ENCODE measurements around the gene LPP. TPM values are rescaled to one million over a fixed set of nuclear protein-coding genes. Genes with fewer than 3 reads are reported as not detected.

Gene LPP
- total and polyA plus RNA-seq, 2 donors from 2014 or later = 6.7 to 233 TPM

GRCh38 chr3:188829130-188829529, 675.2 kb downstream of the LPP start:
- FAIRE-seq (no peak), DNase-seq (peak in 4 of 5 donors; percentile 43 to 86 (median 61))
- peaks cover 0 to 13% (median 10%) of the 10 kb centered on the region in 3 donors for H3K4me1 ChIP-seq (ENCODE audit: control insufficient read depth in 2 of 3, insufficient read depth in 2 of 3, low read depth in 1 of 3, low read length in 3 of 3)
- intact Hi-C loops (cut with DNase I) = no loop called here
- no peaks in the 10 kb centered on the region for H3K27me3 ChIP-seq (ENCODE audit: control insufficient read depth, insufficient read depth, low read length)
- no peak overlapping the region for H3K27ac ChIP-seq (ENCODE audit: low read depth in 2 of 2, low read length in 2 of 2)
- H3K9me3 ChIP-seq (ENCODE audit: control insufficient read depth in 2 of 3, insufficient read depth in 1 of 3, low read length in 3 of 3) = no peaks in the 10 kb centered on the region
- TF ChIP-seq CTCF (IDR thresholded peaks at IDR 0.05; ENCODE audit: borderline replicate concordance, extremely low read depth, insufficient read depth) = no peak
- H3K9ac ChIP-seq (ENCODE audit: low read length in 3 of 3) = no peak overlapping the region
- no peaks in the 10 kb centered on the region for H3K36me3 ChIP-seq (ENCODE audit: control insufficient read depth in 2 of 3, insufficient read depth in 3 of 3, low read length in 3 of 3)
- no peak overlapping the region for H3K4me3 ChIP-seq (ENCODE audit: low read length in 3 of 3)

GRCh38 chr3:188829576-188829975, 675.6 kb downstream of the LPP start:
- DNase-seq (peak in 2 of 5 donors; percentile 43 to 53), FAIRE-seq (peak; percentile 35)
- peaks cover 0 to 13% (median 10%) of the 10 kb centered on the region in 3 donors for H3K4me1 ChIP-seq (ENCODE audit: control insufficient read depth in 2 of 3, insufficient read depth in 2 of 3, low read depth in 1 of 3, low read length in 3 of 3)
- no peak overlapping the region for H3K27ac ChIP-seq (ENCODE audit: low read depth in 2 of 2, low read length in 2 of 2)
- intact Hi-C loops (cut with DNase I) = no loop called here
- H3K36me3 ChIP-seq (ENCODE audit: control insufficient read depth in 2 of 3, insufficient read depth in 3 of 3, low read length in 3 of 3) = no peaks in the 10 kb centered on the region
- H3K27me3 ChIP-seq (ENCODE audit: control insufficient read depth, insufficient read depth, low read length) = no peaks in the 10 kb centered on the region
- no peak for TF ChIP-seq CTCF (IDR thresholded peaks at IDR 0.05; ENCODE audit: borderline replicate concordance, extremely low read depth, insufficient read depth)
- H3K4me3 ChIP-seq (ENCODE audit: low read length in 3 of 3) = no peak overlapping the region
- no peaks in the 10 kb centered on the region for H3K9me3 ChIP-seq (ENCODE audit: control insufficient read depth in 2 of 3, insufficient read depth in 1 of 3, low read length in 3 of 3)
- no peak overlapping the region for H3K9ac ChIP-seq (ENCODE audit: low read length in 3 of 3)

GRCh38 chr3:188830893-188831292, 676.9 kb downstream of the LPP start:
- no peak for TF ChIP-seq CTCF (IDR thresholded peaks at IDR 0.05; ENCODE audit: borderline replicate concordance, extremely low read depth, insufficient read depth)
- H3K36me3 ChIP-seq (ENCODE audit: control insufficient read depth in 2 of 3, insufficient read depth in 3 of 3, low read length in 3 of 3) = no peaks in the 10 kb centered on the region

GRCh38 chr3:188832146-188832545, 678.2 kb downstream of the LPP start:
- no peak for TF ChIP-seq CTCF (IDR thresholded peaks at IDR 0.05; ENCODE audit: borderline replicate concordance, extremely low read depth, insufficient read depth)
- FAIRE-seq = no peak

More at GRCh38 chr3:188830893-188831292, 676.9 kb downstream of the LPP start:
- Histone ChIP-seq H3K27me3 (ENCODE audit: control insufficient read depth, insufficient read depth, low read length) (no peaks in the 10 kb centered on the region), H3K4me1 (ENCODE audit: control insufficient read depth in 2 of 3, insufficient read depth in 2 of 3, low read depth in 1 of 3, low read length in 3 of 3) (peaks cover 0 to 13% (median 10%) of the 10 kb centered on the region in 3 donors), H3K27ac (ENCODE audit: low read depth in 2 of 2, low read length in 2 of 2) (no peak overlapping the region), H3K4me3 (ENCODE audit: low read length in 3 of 3) (no peak overlapping the region), H3K9me3 (ENCODE audit: control insufficient read depth in 2 of 3, insufficient read depth in 1 of 3, low read length in 3 of 3) (no peaks in the 10 kb centered on the region), H3K9ac (ENCODE audit: low read length in 3 of 3) (no peak overlapping the region)
- FAIRE-seq (no peak), DNase-seq (no peak)
- intact Hi-C loops (cut with DNase I) = no loop called here

More at GRCh38 chr3:188832146-188832545, 678.2 kb downstream of the LPP start:
- Histone ChIP-seq H3K27ac (ENCODE audit: low read depth in 2 of 2, low read length in 2 of 2) (no peak overlapping the region), H3K4me3 (ENCODE audit: low read length in 3 of 3) (no peak overlapping the region), H3K9me3 (ENCODE audit: control insufficient read depth in 2 of 3, insufficient read depth in 1 of 3, low read length in 3 of 3) (no peaks in the 10 kb centered on the region), H3K4me1 (ENCODE audit: control insufficient read depth in 2 of 3, insufficient read depth in 2 of 3, low read depth in 1 of 3, low read length in 3 of 3) (peaks cover 0 to 13% (median 10%) of the 10 kb centered on the region in 3 donors), H3K36me3 (ENCODE audit: control insufficient read depth in 2 of 3, insufficient read depth in 3 of 3, low read length in 3 of 3) (no peaks in the 10 kb centered on the region), H3K9ac (ENCODE audit: low read length in 3 of 3) (no peak overlapping the region), H3K27me3 (ENCODE audit: control insufficient read depth, insufficient read depth, low read length) (no peaks in the 10 kb centered on the region)
- intact Hi-C loops (cut with DNase I) = no loop called here
- DNase-seq = no peak

All from kidney (tissue), 14 donors.